ENCODE data around the gene LRP6. TPM values are rescaled to one million over a fixed set of nuclear protein-coding genes. Genes with fewer than 3 reads are reported as not detected.

LRP6 gene
- total RNA-seq, 1 donor from 2014 or later = 71.0 TPM

DNA sequence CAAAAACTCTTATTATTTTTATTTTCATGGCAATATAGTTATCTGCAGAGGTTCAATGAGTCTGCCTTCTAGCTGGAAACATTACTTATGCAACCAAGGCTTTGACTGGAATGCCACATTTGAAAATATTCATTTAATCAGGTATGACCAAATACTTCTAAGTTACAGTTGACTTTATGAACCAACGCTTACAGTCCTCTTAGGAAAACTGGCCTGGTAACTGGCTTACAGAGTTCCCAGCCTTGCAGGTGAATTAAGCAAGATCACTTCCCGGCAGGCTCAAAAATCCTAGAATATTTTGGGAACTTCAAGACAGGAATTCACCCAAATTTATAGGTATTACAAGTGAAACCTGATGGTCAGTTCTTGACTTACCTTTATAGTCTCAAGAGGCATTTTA lies 12.3 kb downstream of the LRP6 start:
- Histone ChIP-seq H3K4me1 (peaks cover 17% of the 10 kb centered on the region), H3K27ac (no peak overlapping the region), H3K9me3 (no peaks in the 10 kb centered on the region), H3K4me3 (no peak overlapping the region), H3K36me3 (no peaks in the 10 kb centered on the region), H3K27me3 (no peaks in the 10 kb centered on the region)
- no peak for TF ChIP-seq POLR2AphosphoS5 (IDR thresholded peaks at IDR 0.05; ENCODE audit: insufficient read depth in 1 of 2, low read depth in 1 of 2)
- no peak for TF ChIP-seq POLR2A (IDR thresholded peaks at IDR 0.05)
- TF ChIP-seq, protein P1, sequence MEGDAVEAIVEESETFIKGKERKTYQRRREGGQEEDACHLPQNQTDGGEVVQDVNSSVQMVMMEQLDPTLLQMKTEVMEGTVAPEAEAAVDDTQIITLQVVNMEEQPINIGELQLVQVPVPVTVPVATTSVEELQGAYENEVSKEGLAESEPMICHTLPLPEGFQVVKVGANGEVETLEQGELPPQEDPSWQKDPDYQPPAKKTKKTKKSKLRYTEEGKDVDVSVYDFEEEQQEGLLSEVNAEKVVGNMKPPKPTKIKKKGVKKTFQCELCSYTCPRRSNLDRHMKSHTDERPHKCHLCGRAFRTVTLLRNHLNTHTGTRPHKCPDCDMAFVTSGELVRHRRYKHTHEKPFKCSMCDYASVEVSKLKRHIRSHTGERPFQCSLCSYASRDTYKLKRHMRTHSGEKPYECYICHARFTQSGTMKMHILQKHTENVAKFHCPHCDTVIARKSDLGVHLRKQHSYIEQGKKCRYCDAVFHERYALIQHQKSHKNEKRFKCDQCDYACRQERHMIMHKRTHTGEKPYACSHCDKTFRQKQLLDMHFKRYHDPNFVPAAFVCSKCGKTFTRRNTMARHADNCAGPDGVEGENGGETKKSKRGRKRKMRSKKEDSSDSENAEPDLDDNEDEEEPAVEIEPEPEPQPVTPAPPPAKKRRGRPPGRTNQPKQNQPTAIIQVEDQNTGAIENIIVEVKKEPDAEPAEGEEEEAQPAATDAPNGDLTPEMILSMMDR (IDR thresholded peaks at IDR 0.05) = no peak
- intact Hi-C loops (cut with DNase I) = no loop called here
- DNase-seq (ENCODE audit: extremely low spot score in 2 of 2) = no peak

DNA sequence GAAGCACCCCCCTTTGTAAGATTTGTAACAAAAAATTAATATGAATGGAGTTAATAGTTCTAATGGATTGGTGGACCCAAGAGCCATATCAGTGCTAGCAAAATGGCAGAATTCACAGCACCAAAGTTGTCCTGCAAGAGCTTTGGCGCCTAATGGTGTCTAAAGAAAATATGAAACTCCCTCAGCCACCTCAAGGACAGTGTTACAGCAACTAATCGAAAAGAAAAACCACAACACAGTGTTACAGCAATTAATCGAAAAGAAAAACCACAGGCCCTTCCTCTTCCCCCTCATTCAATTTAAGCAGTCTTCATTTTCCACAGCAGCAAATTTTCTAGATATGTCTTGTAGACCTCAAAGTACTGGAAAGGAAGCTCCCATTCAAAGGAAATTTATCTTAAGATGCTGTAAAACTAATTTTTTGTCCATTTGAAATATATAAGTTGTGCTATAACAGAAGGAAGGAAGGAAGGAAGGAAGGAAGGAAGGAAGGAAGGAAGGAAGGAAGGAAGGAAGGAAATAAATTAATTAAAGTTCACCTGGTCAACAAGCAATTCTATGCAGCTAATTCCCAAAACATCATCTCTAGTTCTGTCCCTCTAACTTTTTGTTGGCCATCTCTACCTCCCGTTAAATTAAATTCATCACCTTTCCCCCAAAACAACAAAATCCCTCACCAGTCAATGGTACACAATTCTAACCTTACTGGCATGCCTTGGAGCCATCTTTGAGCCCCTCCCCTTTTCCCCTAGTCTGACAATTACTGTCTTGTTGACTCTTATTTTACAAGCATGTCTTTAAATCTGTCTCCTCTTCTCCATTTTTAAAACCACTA lies 17.4 kb downstream of the LRP6 start:
- no peaks in the 10 kb centered on the region for H3K36me3 ChIP-seq
- intact Hi-C loops (cut with DNase I) = no loop called here
- TF ChIP-seq, protein P1 (IDR thresholded peaks at IDR 0.05) = no peak
- no peak for TF ChIP-seq POLR2A (IDR thresholded peaks at IDR 0.05)
- no peak for TF ChIP-seq POLR2AphosphoS5 (IDR thresholded peaks at IDR 0.05; ENCODE audit: insufficient read depth in 1 of 2, low read depth in 1 of 2)
- H3K4me3 ChIP-seq = no peak overlapping the region
- no peak overlapping the region for H3K27ac ChIP-seq
- H3K4me1 ChIP-seq = no peaks in the 10 kb centered on the region
- no peak for DNase-seq (ENCODE audit: extremely low spot score in 2 of 2)
- no peaks in the 10 kb centered on the region for H3K9me3 ChIP-seq
- H3K27me3 ChIP-seq = no peaks in the 10 kb centered on the region

DNA sequence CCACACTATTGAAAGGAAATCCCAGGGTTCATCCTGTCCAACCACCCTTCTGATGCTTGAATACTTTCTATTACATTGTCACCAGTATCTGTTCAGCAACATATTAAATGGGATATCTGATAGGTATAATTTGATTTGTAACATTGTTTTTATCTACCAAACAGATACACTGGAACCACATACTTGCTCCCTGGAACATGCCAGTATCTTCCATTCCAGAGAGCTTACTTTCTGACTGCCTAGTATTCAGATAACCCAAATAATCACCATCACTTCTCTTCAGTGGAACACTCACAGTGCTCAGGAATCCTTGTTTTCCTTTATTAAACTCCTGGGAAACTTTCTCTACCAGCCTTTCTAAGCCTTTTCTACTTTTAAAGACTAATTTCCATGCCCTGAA lies 19.3 kb downstream of the LRP6 start:
- H3K27me3 ChIP-seq = no peaks in the 10 kb centered on the region
- TF ChIP-seq POLR2AphosphoS5 (IDR thresholded peaks at IDR 0.05; ENCODE audit: insufficient read depth in 1 of 2, low read depth in 1 of 2) (no peak), POLR2A (IDR thresholded peaks at IDR 0.05) (no peak)
- DNase-seq (ENCODE audit: extremely low spot score in 2 of 2) = no peak

DNA sequence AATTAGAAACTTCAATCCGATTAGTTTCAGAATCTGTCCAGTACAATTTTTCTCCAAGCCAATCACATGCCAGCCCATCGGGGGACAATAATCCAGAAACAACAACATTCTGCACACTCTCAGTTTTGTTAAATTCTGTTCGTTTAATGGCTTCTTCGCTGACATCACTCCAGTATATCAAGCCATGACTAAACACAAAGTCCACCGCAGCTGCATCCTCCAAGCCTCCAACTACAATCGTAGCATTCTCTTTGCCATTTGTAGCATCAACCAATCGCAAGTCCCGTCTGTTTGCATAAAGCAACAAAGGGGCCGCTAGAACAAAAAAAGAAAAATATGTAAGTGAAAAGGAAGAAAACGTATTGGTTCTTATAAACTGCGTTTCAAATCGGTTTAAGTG lies 22.5 kb downstream of the LRP6 start:
- Histone ChIP-seq H3K9me3 (no peaks in the 10 kb centered on the region), H3K4me3 (no peak overlapping the region), H3K36me3 (no peaks in the 10 kb centered on the region), H3K27me3 (no peaks in the 10 kb centered on the region), H3K4me1 (peaks cover 5% of the 10 kb centered on the region), H3K27ac (no peak overlapping the region)
- DNase-seq (ENCODE audit: extremely low spot score in 2 of 2) = no peak
- no peak for TF ChIP-seq POLR2A (IDR thresholded peaks at IDR 0.05)
- TF ChIP-seq POLR2AphosphoS5 (IDR thresholded peaks at IDR 0.05; ENCODE audit: insufficient read depth in 1 of 2, low read depth in 1 of 2) = no peak
- TF ChIP-seq, protein P1 (IDR thresholded peaks at IDR 0.05) = no peak
- intact Hi-C loops (cut with DNase I) = no loop called here

More for the DNA sequence above, 19.3 kb downstream of the LRP6 start:
- intact Hi-C loops (cut with DNase I) = no loop called here
- no peak overlapping the region for H3K4me3 ChIP-seq
- H3K4me1 ChIP-seq = no peaks in the 10 kb centered on the region
- no peaks in the 10 kb centered on the region for H3K36me3 ChIP-seq
- H3K27ac ChIP-seq = no peak overlapping the region
- H3K9me3 ChIP-seq = no peaks in the 10 kb centered on the region

DNA sequence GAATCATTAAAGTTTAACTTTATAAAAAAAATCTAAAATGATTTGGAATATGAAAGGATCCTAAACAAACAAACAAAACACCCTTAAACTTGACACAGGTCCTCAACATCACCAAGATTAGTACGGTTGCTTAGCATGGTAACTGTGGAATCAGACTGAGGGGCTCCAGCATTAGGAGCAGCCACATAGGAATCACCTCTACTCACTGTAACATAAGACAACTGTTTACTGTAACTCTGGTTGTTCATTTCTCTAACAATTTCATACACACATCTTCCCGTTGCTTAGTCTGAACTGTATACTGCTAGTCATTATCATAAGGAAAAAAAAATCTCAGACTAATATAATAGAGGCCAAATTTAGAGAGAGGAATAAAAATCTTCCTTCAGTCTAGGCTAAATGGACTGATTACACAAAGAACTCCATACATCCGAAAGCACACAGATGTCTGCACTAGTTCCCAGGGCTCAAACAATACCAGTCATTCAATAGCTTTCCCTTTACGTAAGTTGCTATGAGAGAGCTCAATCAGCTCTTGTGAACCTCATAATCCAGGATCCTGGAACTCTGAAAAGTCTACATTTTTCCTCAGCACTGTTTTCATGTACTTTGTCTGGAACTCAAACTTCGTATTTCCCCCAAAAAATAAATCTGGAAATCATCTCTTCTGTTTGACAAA lies 26.0 kb downstream of the LRP6 start:
- Histone ChIP-seq H3K4me3 (no peak overlapping the region), H3K27me3 (no peaks in the 10 kb centered on the region), H3K4me1 (peaks cover 10% of the 10 kb centered on the region), H3K9me3 (no peaks in the 10 kb centered on the region), H3K27ac (no peak overlapping the region), H3K36me3 (no peaks in the 10 kb centered on the region)
- DNase-seq (ENCODE audit: extremely low spot score in 2 of 2) = no peak
- intact Hi-C loops (cut with DNase I) = no loop called here
- TF ChIP-seq POLR2AphosphoS5 (IDR thresholded peaks at IDR 0.05; ENCODE audit: insufficient read depth in 1 of 2, low read depth in 1 of 2) = no peak
- no peak for TF ChIP-seq POLR2A (IDR thresholded peaks at IDR 0.05)
- TF ChIP-seq, protein P1 (IDR thresholded peaks at IDR 0.05) = no peak
